Heart left ventricle (tissue), 13 donors: ENCODE results near the gene COL4A6.

Experiments used
- CTCF ChIP-seq, 12 donors: fragments of 200-600 bp; sonication (generic) in 4 of 12; IDR thresholded peaks; one replicate each; pipeline versions ENCODE4 v1.5.0 to v1.8.0; 2018 to 2022; ENCODE audit warnings: antibody characterized with exemption in 12 of 12, mild to moderate bottlenecking in 5 of 12
- POLR2A ChIP-seq, 2 donors: fragments of 450-650 bp; IDR thresholded peaks; one replicate each; pipeline ENCODE4 v1.6.1; 2017; ENCODE audit warnings: antibody characterized with exemption in 2 of 2, mild to moderate bottlenecking in 2 of 2, moderate library complexity in 2 of 2
- donor health status: ischemic (EF 13 %, LVEDD 7.1; RV severe dilation, severe dysfunction).
- donor health status: DM: no; HTN: yes; CAD: no.
- donor health status: DM: no; HTN: no; CAD: no.
- donor health status: ischemic (EF 25% LVEDD 6.9; RV normal size, moderate dysfunction).
- donor health status: ischemic (EF 25% LVEDD 5.7; RV mildly dilated, moderate dysfunction).
- donor health status: ischemic (EF 35%, LVEDD 5.7; RV mildly dilated, moderate dysfunction).
- donor health status: nonischemic (EF 11% LVEDD 7.7; RV severe dilation, severe dysfunction).
- donor health status: DM: yes; HTN: yes; CAD: no.
- donor health status: PGD.
- donor health status: ischemic (EF 29% LVEDD 5.4; RV normal size, mild dysfunction).
- donor health status: nonischemic (EF 23%, LVEDD 6.1; RV moderate dilation, normal function).

- TF ChIP-seq CTCF (IDR thresholded peaks at IDR 0.05) (peak in 1 of 12 donors; percentile 14), POLR2A (IDR thresholded peaks at IDR 0.05) (no peak)
Observed at GRCh38 chrX:108297290-108297689, 140.9 kb downstream of the COL4A6 start.
